ENCODE measurements around the gene DAO. TPM values are rescaled to one million over a fixed set of nuclear protein-coding genes. Genes with fewer than 3 reads are reported as not detected.
A peak's percentile ranks its signal among the peaks of the same experiment; 100 is the strongest.

Gene DAO
- total RNA-seq = 1 to 10 TPM in 1 of 4 donors, not detected in 3; 2.5 TPM

DNA sequence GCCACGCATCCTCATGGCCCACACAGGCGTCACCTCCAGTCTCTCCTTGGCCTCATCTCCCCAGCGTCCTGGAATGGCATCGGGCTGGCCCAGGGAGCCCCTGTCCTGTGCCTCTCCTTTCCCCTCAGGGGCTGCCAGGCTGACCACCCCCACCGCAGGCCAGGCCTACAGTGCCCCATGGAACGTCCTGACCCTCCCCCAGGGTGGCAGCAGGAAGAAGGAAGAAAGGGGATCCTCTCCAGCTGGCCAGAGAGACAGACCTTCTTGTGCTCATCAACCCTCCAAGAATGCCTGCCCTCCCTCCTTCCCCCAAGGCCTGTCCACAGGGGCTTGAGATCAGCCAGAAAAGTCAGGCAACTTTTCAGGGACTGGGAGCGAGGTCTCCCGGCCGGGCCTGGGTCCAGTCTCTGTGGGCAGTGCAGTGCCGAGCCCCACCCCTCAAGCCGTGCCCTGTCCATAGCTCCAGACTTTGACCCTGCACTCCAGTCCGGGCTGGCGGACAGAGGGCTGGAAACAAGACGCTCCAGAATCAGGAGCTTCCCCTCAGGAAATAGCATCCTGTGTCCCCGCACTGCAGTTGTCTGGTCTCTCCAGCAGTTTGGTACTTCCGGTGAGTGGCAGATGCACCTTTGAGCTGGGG is at the start of gene DAO:
Gene DAO, plus strand, starts transcription at position 478 of the 640 bp plus-strand sequence. CDS start 4,915 bp downstream, outside the sequence.
- no peaks in the 10 kb centered on the region for H3K9me3 ChIP-seq
- no peak within 1 kb of the TSS for H3K27ac ChIP-seq
- no peak within 1 kb of the TSS for H3K4me3 ChIP-seq
- no peaks in the 10 kb centered on the region for H3K36me3 ChIP-seq
- peaks cover 7% of the 10 kb centered on the region for H3K27me3 ChIP-seq
- H3K4me1 ChIP-seq = no peaks in the 10 kb centered on the region
- ATAC-seq = no peak
- no peak for TF ChIP-seq POLR2A (IDR thresholded peaks at IDR 0.05)
- no CpG with 5 or more reads among the region's 16 CpGs for WGBS, 2 donors (ENCODE audit: low coverage in 1 of 2)

DNA sequence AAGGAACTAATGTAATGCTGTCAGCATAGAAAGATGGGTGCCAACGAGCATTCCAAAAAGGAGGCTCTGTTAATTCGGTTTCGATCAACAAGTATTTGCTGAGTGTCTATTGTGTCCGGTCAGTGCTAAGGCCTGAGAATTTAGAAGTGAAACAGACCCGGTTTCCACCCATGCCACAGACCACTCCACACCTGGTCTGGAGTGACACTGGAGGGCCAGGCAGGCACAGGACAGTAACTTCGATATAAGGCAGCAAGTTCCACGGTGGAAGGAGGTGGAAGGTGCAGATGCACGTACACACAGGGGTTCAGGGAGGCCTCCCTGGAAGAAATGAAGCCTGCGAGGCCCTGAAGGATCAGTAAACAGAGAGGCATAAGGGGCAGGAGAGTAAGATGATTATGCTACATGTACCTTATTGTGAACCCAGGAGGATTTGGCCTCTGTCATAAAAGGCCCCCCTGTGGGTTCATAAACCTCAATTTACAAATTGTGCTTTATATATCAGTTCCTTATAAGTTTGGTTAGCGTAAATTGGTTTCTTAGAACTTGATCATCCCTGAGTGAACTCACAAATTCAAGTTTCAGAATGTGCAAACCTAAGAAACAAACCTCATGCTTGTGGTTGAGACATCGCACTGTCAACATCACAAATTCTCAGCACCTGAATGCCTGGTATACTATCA is 48.4 kb upstream of the DAO start:
- no peak for ATAC-seq
- Histone ChIP-seq H3K4me3 (no peak overlapping the region), H3K27me3 (no peaks in the 10 kb centered on the region), H3K27ac (peak overlapping the region in 3 of 4 donors; percentile 82 to 89 (median 84)), H3K9me3 (no peaks in the 10 kb centered on the region), H3K4me1 (peaks cover 10 to 75% (median 43%) of the 10 kb centered on the region in 3 donors), H3K36me3 (peaks cover 0 to 31% of the 10 kb centered on the region in 2 donors)
- TF ChIP-seq POLR2A (IDR thresholded peaks at IDR 0.05) (no peak), POLR2AphosphoS5 (IDR thresholded peaks at IDR 0.05) (no peak), CTCF (IDR thresholded peaks at IDR 0.05) (no peak), EP300 (IDR thresholded peaks at IDR 0.05) (no peak)
- WGBS, 2 donors (ENCODE audit: low coverage in 1 of 2) = 75 to 85% methylated on average over 6 to 10 of the region's 11 CpGs

GRCh38 chr12:108832208-108832607 is 47.7 kb upstream of the DAO start:
- no peaks in the 10 kb centered on the region for H3K27me3 ChIP-seq
- 58 to 80% methylated on average over 1 to 3 of the region's 6 CpGs for WGBS, 2 donors (ENCODE audit: low coverage in 1 of 2)
- no peak for ATAC-seq
- no peak overlapping the region for H3K4me3 ChIP-seq
- no peaks in the 10 kb centered on the region for H3K9me3 ChIP-seq
- H3K36me3 ChIP-seq = peaks cover 0 to 31% of the 10 kb centered on the region in 2 donors
- H3K27ac ChIP-seq = peak overlapping the region; percentile 82 to 89 (median 86)
- peaks cover 10 to 75% (median 38%) of the 10 kb centered on the region in 3 donors for H3K4me1 ChIP-seq
- TF ChIP-seq POLR2AphosphoS5 (IDR thresholded peaks at IDR 0.05) (no peak), EP300 (IDR thresholded peaks at IDR 0.05) (no peak), POLR2A (IDR thresholded peaks at IDR 0.05) (no peak), CTCF (IDR thresholded peaks at IDR 0.05) (no peak)

GRCh38 chr12:108832730-108833354 is 47.0 kb upstream of the DAO start:
- 10 to 19% methylated on average over 8 of the region's 10 CpGs for WGBS, 2 donors (ENCODE audit: low coverage in 1 of 2)
- Histone ChIP-seq H3K36me3 (peaks cover 0 to 31% of the 10 kb centered on the region in 2 donors), H3K4me1 (peaks cover 13 to 75% (median 38%) of the 10 kb centered on the region in 3 donors), H3K9me3 (no peaks in the 10 kb centered on the region), H3K27me3 (no peaks in the 10 kb centered on the region), H3K27ac (peak overlapping the region; percentile 82 to 89 (median 86)), H3K4me3 (no peak overlapping the region)
- peak; percentile 86 for ATAC-seq
- TF ChIP-seq EP300 (IDR thresholded peaks at IDR 0.05) (no peak), POLR2AphosphoS5 (IDR thresholded peaks at IDR 0.05) (peak; percentile 81), POLR2A (IDR thresholded peaks at IDR 0.05) (no peak), CTCF (IDR thresholded peaks at IDR 0.05) (peak in 2 of 4 experiments; percentile 22 to 33)

DNA sequence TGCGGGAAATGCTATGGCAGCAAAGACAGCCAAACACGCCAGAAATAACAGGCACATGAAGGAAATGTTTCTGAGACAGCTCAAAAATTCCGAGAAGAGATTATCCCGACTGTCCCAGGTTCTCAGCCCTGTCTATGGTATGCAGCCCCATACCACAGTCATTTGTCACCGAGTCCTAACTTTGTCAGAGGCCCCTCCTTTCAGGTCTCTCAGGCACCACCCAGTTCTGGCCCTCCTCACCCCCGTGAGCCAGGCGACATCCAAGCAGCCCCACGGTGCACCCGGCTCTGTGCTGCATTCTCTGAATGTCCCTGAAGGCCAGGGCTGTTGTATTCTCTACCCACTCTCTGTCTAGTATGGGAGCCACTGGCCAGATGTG is 46.5 kb upstream of the DAO start:
- 22 to 27% methylated on average over 3 to 4 of the region's 9 CpGs for WGBS, 2 donors (ENCODE audit: low coverage in 1 of 2)
- Histone ChIP-seq H3K27me3 (no peaks in the 10 kb centered on the region), H3K27ac (peak overlapping the region; percentile 82 to 89 (median 86)), H3K36me3 (peaks cover 0 to 31% of the 10 kb centered on the region in 2 donors), H3K4me1 (peaks cover 18 to 75% (median 42%) of the 10 kb centered on the region in 3 donors), H3K4me3 (no peak overlapping the region), H3K9me3 (no peaks in the 10 kb centered on the region)
- peak; percentile 66 for ATAC-seq
- no peak for TF ChIP-seq CTCF (IDR thresholded peaks at IDR 0.05)
- TF ChIP-seq POLR2AphosphoS5 (IDR thresholded peaks at IDR 0.05) = no peak
- TF ChIP-seq EP300 (IDR thresholded peaks at IDR 0.05) = no peak
- TF ChIP-seq POLR2A (IDR thresholded peaks at IDR 0.05) = no peak
